Measurements from ENCODE around the gene ZNF648. TPM values are rescaled to one million over a fixed set of nuclear protein-coding genes. Genes with fewer than 3 reads are reported as not detected.

The ZNF648 gene
- total and polyA plus RNA-seq, 4 donors, result 0.02 to 0.67 (median 0.20) TPM

GRCh38 chr1:182062223-182062622, 711 bp upstream of the ZNF648 start (continued):
- TF ChIP-seq, protein P1, sequence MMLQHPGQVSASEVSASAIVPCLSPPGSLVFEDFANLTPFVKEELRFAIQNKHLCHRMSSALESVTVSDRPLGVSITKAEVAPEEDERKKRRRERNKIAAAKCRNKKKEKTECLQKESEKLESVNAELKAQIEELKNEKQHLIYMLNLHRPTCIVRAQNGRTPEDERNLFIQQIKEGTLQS (IDR thresholded peaks at IDR 0.05), result no peak

GRCh38 chr1:182060877-182061276, 635 bp downstream of the ZNF648 start:
- H3K4me1 ChIP-seq (ENCODE audit: control insufficient read depth in 4 of 4, insufficient read depth in 4 of 4, low read length in 3 of 4), result no peaks in the 10 kb centered on the region
- H3K36me3 ChIP-seq (ENCODE audit: control insufficient read depth in 4 of 4, insufficient read depth in 3 of 4, low read depth in 1 of 4, low read length in 3 of 4), result no peaks in the 10 kb centered on the region
- no peaks in the 10 kb centered on the region for H3K27me3 ChIP-seq (ENCODE audit: control insufficient read depth in 4 of 4, insufficient read depth in 4 of 4, low read length in 3 of 4)
- no peak overlapping the region for H3K27ac ChIP-seq (ENCODE audit: low read depth in 1 of 2, low read length in 2 of 2)
- H3K9me3 ChIP-seq (ENCODE audit: control insufficient read depth in 4 of 4, low read length in 3 of 4), result peaks cover 0 to 4% (median 0%) of the 10 kb centered on the region in 4 donors
- WGBS, result 84% methylated on average over 6 of the region's 6 CpGs
- TF ChIP-seq YY1 (IDR thresholded peaks at IDR 0.05), result no peak
- no peak for TF ChIP-seq TAF1 (conservative IDR thresholded peaks at IDR 0.05)
- TF ChIP-seq FOXA1 (IDR thresholded peaks at IDR 0.05), result no peak
- no peak overlapping the region for H3K9ac ChIP-seq (ENCODE audit: low read depth in 1 of 2, low read length in 2 of 2)
- DNase-seq (ENCODE audit: low spot score), result no peak
- H3K4me3 ChIP-seq (ENCODE audit: low read depth in 1 of 3, low read length in 3 of 3), result no peak overlapping the region

DNA sequence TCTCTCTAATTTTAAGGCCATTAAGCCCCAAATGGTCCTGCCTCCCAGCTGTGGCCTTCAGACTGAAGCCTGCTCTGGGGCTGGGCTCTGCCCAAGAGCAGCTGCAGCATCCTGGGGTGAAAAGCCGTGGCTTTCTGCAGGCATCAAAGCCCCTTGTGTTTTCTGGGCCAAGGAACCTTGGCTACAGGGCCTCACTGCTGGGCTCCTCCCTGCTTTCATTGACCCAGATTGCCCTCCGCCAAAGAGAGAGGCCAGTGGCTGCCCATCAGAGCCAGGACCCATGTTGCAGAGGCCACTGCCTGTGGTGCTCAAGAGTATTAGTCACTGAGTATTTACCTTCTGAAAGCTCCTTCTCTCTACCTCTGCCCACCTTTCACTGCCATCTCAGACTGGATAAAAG, 1.6 kb downstream of the ZNF648 start:
- Histone ChIP-seq H3K4me1 (ENCODE audit: control insufficient read depth in 4 of 4, insufficient read depth in 4 of 4, low read length in 3 of 4) (no peaks in the 10 kb centered on the region), H3K9me3 (ENCODE audit: control insufficient read depth in 4 of 4, low read length in 3 of 4) (peaks cover 0 to 4% (median 0%) of the 10 kb centered on the region in 4 donors), H3K9ac (ENCODE audit: low read depth in 1 of 2, low read length in 2 of 2) (no peak overlapping the region), H3K27ac (ENCODE audit: low read depth in 1 of 2, low read length in 2 of 2) (no peak overlapping the region), H3K4me3 (ENCODE audit: low read depth in 1 of 3, low read length in 3 of 3) (no peak overlapping the region), H3K36me3 (ENCODE audit: control insufficient read depth in 4 of 4, insufficient read depth in 3 of 4, low read depth in 1 of 4, low read length in 3 of 4) (no peaks in the 10 kb centered on the region), H3K27me3 (ENCODE audit: control insufficient read depth in 4 of 4, insufficient read depth in 4 of 4, low read length in 3 of 4) (no peaks in the 10 kb centered on the region)
- TF ChIP-seq GABPA (IDR thresholded peaks at IDR 0.05 in 1 of 2, conservative IDR thresholded peaks at IDR 0.05 in 1 of 2), result no peak
- TF ChIP-seq, protein P1 (IDR thresholded peaks at IDR 0.05), result no peak
- no peak for TF ChIP-seq HNF4G (IDR thresholded peaks at IDR 0.05)
- TF ChIP-seq FOXA2 (IDR thresholded peaks at IDR 0.05), result no peak
- TF ChIP-seq, protein P2, sequence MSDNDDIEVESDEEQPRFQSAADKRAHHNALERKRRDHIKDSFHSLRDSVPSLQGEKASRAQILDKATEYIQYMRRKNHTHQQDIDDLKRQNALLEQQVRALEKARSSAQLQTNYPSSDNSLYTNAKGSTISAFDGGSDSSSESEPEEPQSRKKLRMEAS (IDR thresholded peaks at IDR 0.05), result no peak
- TF ChIP-seq RAD21 (IDR thresholded peaks at IDR 0.05), result no peak
- no peak for TF ChIP-seq YY1 (IDR thresholded peaks at IDR 0.05)
- TF ChIP-seq, protein P3, sequence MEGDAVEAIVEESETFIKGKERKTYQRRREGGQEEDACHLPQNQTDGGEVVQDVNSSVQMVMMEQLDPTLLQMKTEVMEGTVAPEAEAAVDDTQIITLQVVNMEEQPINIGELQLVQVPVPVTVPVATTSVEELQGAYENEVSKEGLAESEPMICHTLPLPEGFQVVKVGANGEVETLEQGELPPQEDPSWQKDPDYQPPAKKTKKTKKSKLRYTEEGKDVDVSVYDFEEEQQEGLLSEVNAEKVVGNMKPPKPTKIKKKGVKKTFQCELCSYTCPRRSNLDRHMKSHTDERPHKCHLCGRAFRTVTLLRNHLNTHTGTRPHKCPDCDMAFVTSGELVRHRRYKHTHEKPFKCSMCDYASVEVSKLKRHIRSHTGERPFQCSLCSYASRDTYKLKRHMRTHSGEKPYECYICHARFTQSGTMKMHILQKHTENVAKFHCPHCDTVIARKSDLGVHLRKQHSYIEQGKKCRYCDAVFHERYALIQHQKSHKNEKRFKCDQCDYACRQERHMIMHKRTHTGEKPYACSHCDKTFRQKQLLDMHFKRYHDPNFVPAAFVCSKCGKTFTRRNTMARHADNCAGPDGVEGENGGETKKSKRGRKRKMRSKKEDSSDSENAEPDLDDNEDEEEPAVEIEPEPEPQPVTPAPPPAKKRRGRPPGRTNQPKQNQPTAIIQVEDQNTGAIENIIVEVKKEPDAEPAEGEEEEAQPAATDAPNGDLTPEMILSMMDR (IDR thresholded peaks at IDR 0.05; ENCODE audit: low read depth, low read length, missing input control), result no peak
- TF ChIP-seq JUND (IDR thresholded peaks at IDR 0.05), result no peak
- no peak for DNase-seq (ENCODE audit: low spot score)
- 87% methylated on average over 2 of the region's 2 CpGs for WGBS

GRCh38 chr1:182056601-182057366, 4.7 kb downstream of the ZNF648 start:
- Histone ChIP-seq H3K9me3 (ENCODE audit: control insufficient read depth in 4 of 4, low read length in 3 of 4) (no peaks in the 10 kb centered on the region), H3K4me1 (ENCODE audit: control insufficient read depth in 4 of 4, insufficient read depth in 4 of 4, low read length in 3 of 4) (no peaks in the 10 kb centered on the region), H3K9ac (ENCODE audit: low read depth in 1 of 2, low read length in 2 of 2) (no peak overlapping the region), H3K4me3 (ENCODE audit: low read depth in 1 of 3, low read length in 3 of 3) (no peak overlapping the region), H3K27ac (ENCODE audit: low read depth in 1 of 2, low read length in 2 of 2) (no peak overlapping the region), H3K27me3 (ENCODE audit: control insufficient read depth in 4 of 4, insufficient read depth in 4 of 4, low read length in 3 of 4) (peaks cover 0 to 2% (median 0%) of the 10 kb centered on the region in 4 donors), H3K36me3 (ENCODE audit: control insufficient read depth in 4 of 4, insufficient read depth in 3 of 4, low read depth in 1 of 4, low read length in 3 of 4) (no peaks in the 10 kb centered on the region)
- no peak for TF ChIP-seq YY1 (IDR thresholded peaks at IDR 0.05)
- no peak for TF ChIP-seq HNF4A (conservative IDR thresholded peaks at IDR 0.05)
- no peak for TF ChIP-seq JUND (IDR thresholded peaks at IDR 0.05)
- no peak for TF ChIP-seq TAF1 (conservative IDR thresholded peaks at IDR 0.05)
- no peak for TF ChIP-seq RXRA (IDR thresholded peaks at IDR 0.05)
- TF ChIP-seq SP1 (IDR thresholded peaks at IDR 0.05), result no peak
- no peak for TF ChIP-seq EGR1 (IDR thresholded peaks at IDR 0.05; ENCODE audit: low read depth in 2 of 2)
- no peak for TF ChIP-seq FOXA1 (IDR thresholded peaks at IDR 0.05)
- no peak for TF ChIP-seq HNF4G (IDR thresholded peaks at IDR 0.05)
- 20% methylated on average over 80 of the region's 80 CpGs for WGBS
- no peak for DNase-seq (ENCODE audit: low spot score)

Measured in liver (tissue), 9 donors.